ENCODE results near the gene TRIP12.

GRCh38 chr2:229777716-229778115 lies 144.1 kb downstream of the TRIP12 start:
- TF ChIP-seq SP1 (IDR thresholded peaks at IDR 0.05) (no peak), NFRKB (IDR thresholded peaks at IDR 0.05) (no peak), FOXA1 (IDR thresholded peaks at IDR 0.05) (no peak), BHLHE40 (IDR thresholded peaks at IDR 0.05; ENCODE audit: borderline replicate concordance) (no peak), ELF4 (IDR thresholded peaks at IDR 0.05) (no peak), SUZ12 (IDR thresholded peaks at IDR 0.05) (no peak), ARNT (IDR thresholded peaks at IDR 0.05) (no peak), CTBP1 (IDR thresholded peaks at IDR 0.05; ENCODE audit: borderline replicate concordance) (no peak)

Data from HEK293T (cell line).